ENCODE results near the gene SMG9. TPM values are rescaled to one million over a fixed set of nuclear protein-coding genes. Genes with fewer than 3 reads are reported as not detected.
A peak's percentile ranks its signal among the peaks of the same experiment; 100 is the strongest.

SMG9 gene
- total RNA-seq, 1 donor from 2014 or later, result 44.7 TPM

DNA sequence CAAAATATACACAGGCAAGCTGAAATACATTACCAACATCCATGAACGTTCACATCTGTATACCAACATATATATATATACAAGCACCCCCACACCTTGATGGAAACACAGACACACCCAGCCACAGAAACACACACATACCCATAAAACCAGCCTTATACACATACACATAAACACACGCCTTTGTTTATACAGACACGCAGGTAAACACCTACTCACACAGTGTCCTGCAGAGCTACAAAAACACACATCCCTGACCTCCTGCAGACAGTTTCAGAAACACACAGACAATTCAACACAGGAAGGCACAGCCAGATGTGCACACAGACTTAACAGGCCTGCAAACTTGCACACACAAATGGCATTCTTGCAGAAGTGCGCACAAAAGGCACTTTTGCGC is 60.2 kb downstream of the SMG9 start:
- no peak for ATAC-seq
- Histone ChIP-seq H3K36me3 (no peaks in the 10 kb centered on the region), H3K27ac (no peak overlapping the region), H3K9me3 (peaks cover 7% of the 10 kb centered on the region), H3K4me3 (no peak overlapping the region), H3K27me3 (no peaks in the 10 kb centered on the region), H3K4me1 (peaks cover 4% of the 10 kb centered on the region)
- no peak for DNase-seq
- TF ChIP-seq, protein P1, sequence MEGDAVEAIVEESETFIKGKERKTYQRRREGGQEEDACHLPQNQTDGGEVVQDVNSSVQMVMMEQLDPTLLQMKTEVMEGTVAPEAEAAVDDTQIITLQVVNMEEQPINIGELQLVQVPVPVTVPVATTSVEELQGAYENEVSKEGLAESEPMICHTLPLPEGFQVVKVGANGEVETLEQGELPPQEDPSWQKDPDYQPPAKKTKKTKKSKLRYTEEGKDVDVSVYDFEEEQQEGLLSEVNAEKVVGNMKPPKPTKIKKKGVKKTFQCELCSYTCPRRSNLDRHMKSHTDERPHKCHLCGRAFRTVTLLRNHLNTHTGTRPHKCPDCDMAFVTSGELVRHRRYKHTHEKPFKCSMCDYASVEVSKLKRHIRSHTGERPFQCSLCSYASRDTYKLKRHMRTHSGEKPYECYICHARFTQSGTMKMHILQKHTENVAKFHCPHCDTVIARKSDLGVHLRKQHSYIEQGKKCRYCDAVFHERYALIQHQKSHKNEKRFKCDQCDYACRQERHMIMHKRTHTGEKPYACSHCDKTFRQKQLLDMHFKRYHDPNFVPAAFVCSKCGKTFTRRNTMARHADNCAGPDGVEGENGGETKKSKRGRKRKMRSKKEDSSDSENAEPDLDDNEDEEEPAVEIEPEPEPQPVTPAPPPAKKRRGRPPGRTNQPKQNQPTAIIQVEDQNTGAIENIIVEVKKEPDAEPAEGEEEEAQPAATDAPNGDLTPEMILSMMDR (IDR thresholded peaks at IDR 0.05), result no peak
- intact Hi-C loops (cut with DNase I), result no loop called here

DNA sequence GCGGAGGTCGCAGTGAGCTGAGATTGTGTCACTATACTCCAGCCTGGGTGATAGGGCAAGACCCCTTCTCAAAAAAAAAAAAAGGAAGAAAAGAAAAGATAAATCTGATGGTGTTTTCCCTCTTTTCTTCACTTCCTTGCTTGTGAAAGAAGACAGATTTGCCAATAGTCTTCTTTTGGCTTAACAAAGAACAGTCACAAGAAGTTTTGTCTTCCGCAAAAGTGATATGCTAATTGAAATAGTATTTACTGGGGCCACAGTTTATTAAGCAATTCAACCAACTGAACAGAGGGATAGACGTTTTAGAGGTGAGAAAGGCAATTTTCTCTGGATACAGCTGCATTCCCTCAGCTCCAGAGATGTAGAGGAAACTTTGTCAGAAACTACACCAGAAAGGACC is 61.9 kb downstream of the SMG9 start:
- H3K27me3 ChIP-seq, result no peaks in the 10 kb centered on the region
- TF ChIP-seq, protein P1 (IDR thresholded peaks at IDR 0.05), result no peak
- ATAC-seq (peak; percentile 46), DNase-seq (no peak)
- intact Hi-C loops (cut with DNase I), result no loop called here
- no peaks in the 10 kb centered on the region for H3K4me1 ChIP-seq
- H3K27ac ChIP-seq, result no peak overlapping the region
- no peaks in the 10 kb centered on the region for H3K36me3 ChIP-seq
- no peak overlapping the region for H3K4me3 ChIP-seq
- peaks cover 7% of the 10 kb centered on the region for H3K9me3 ChIP-seq

DNA sequence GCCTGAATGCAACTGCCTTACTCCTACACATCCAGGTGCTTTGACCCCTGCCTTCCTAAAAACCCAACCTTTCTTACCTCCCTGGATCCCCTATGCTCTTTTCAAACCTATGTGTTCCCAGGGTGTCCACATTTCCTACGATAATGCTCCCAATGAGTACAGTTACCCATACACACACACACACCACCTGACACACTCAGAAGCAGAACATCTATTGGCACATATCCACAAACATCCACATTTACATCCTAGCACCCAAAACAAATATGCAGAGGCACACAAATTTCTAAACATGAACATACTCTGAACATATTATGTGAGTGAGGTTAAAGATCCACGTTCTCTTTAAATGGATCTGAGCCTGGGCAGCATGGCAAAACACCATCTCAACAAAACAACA is 62.4 kb downstream of the SMG9 start:
- Histone ChIP-seq H3K27me3 (no peaks in the 10 kb centered on the region), H3K9me3 (peaks cover 7% of the 10 kb centered on the region), H3K4me3 (no peak overlapping the region), H3K27ac (no peak overlapping the region), H3K36me3 (no peaks in the 10 kb centered on the region), H3K4me1 (no peaks in the 10 kb centered on the region)
- intact Hi-C loops (cut with DNase I), result no loop called here
- DNase-seq, result no peak
- TF ChIP-seq, protein P1 (IDR thresholded peaks at IDR 0.05), result no peak
- ATAC-seq, result peak; percentile 54

DNA sequence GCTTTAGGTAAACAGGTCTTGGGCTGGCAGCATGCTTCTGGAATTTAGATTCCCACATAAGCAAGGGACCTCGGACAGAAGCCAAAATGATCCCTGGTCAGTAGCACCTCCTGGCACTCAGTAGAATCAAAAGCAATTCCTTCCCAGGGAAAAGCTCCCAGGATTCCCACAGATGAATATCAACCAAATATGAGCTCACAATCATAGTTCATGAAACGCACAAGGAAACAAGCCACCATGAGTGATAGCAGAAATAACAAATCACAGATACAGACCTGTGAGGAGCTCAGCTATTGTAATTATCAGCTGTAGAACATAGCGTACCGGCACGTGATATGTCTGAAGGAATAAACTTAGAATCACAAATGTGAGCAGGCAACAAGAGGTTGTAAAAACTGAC is 63.0 kb downstream of the SMG9 start:
- ATAC-seq (no peak), DNase-seq (no peak)
- H3K9me3 ChIP-seq, result peaks cover 7% of the 10 kb centered on the region
- intact Hi-C loops (cut with DNase I), result no loop called here
- TF ChIP-seq, protein P1 (IDR thresholded peaks at IDR 0.05), result no peak
- H3K4me3 ChIP-seq, result no peak overlapping the region
- H3K27me3 ChIP-seq, result no peaks in the 10 kb centered on the region
- no peak overlapping the region for H3K27ac ChIP-seq
- no peaks in the 10 kb centered on the region for H3K36me3 ChIP-seq
- no peaks in the 10 kb centered on the region for H3K4me1 ChIP-seq

DNA sequence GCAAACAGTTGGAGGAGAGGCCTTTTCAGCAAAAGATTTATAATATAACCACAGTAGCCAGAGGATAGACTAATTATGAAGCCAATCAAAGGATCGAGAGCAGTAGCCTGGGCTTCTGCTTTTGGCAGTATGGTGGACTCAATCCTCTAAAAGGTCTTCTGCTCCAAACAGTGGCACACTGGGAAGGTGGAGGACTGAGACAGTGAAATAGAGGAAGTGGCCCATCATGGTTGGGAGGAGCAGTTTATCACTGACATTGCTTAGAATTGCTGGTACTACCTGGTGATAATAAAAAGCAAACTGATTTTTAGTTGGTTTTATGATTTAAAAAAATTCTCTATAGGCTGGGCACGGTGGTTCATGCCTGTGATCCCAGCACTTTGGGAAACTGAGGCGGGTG is 63.9 kb downstream of the SMG9 start:
- intact Hi-C loops (cut with DNase I), result no loop called here
- ATAC-seq, result no peak
- H3K36me3 ChIP-seq, result no peaks in the 10 kb centered on the region

More for the DNA sequence above, 63.9 kb downstream of the SMG9 start:
- no peak overlapping the region for H3K27ac ChIP-seq
- DNase-seq, result no peak
- no peak overlapping the region for H3K4me3 ChIP-seq
- peaks cover under 1% of the 10 kb centered on the region for H3K9me3 ChIP-seq
- H3K4me1 ChIP-seq, result no peaks in the 10 kb centered on the region
- H3K27me3 ChIP-seq, result no peaks in the 10 kb centered on the region
- TF ChIP-seq, protein P1 (IDR thresholded peaks at IDR 0.05), result no peak

Measured in upper lobe of right lung (tissue), 1 donor.